GM18873 (cell line): ENCODE data around the gene ATP2A3.

Experiments
- ATAC-seq: cut with Tn5 transposase; IDR thresholded peaks from one replicate; pipeline ENCODE4 v1.9.1; 2021; ENCODE audit warnings: mild to moderate bottlenecking, moderate library complexity, moderate number of reproducible peaks; ENCODE audit not compliant: unreplicated experiment, low FRiP score

ATP2A3 gene

GRCh38 chr17:3964203-3965117 lies at the start of gene ATP2A3:
Gene ATP2A3, minus strand, starts transcription at chr17:3964437. Its CDS starts 146 bp downstream, at chr17:3964291.
- ATAC-seq, result no peak

- no peak for ATAC-seq
These were observed 46.5 kb upstream of the ATP2A3 start for GRCh38 chr17:4010754-4011153.

- no peak for ATAC-seq
These were observed 45.0 kb upstream of the ATP2A3 start for GRCh38 chr17:4009186-4009785.

- no peak for ATAC-seq
These were observed 44.4 kb upstream of the ATP2A3 start for GRCh38 chr17:4008441-4009185.

GRCh38 chr17:4008082-4008435 lies 43.8 kb upstream of the ATP2A3 start:
- no peak for ATAC-seq

GRCh38 chr17:4007346-4008081 lies 43.3 kb upstream of the ATP2A3 start:
- no peak for ATAC-seq

GRCh38 chr17:4006745-4007211 lies 42.5 kb upstream of the ATP2A3 start:
- ATAC-seq, result no peak

- ATAC-seq, result no peak
These were observed 41.9 kb upstream of the ATP2A3 start for GRCh38 chr17:4006165-4006589.

- no peak for ATAC-seq
These were observed 41.3 kb upstream of the ATP2A3 start for GRCh38 chr17:4005296-4006164.

GRCh38 chr17:4004517-4005295 lies 40.5 kb upstream of the ATP2A3 start:
- ATAC-seq, result no peak

- no peak for ATAC-seq
These were observed 39.5 kb upstream of the ATP2A3 start for GRCh38 chr17:4003501-4004421.

GRCh38 chr17:4003131-4003500 lies 38.9 kb upstream of the ATP2A3 start:
- ATAC-seq, result no peak

GRCh38 chr17:4001048-4001590 lies 36.9 kb upstream of the ATP2A3 start:
- ATAC-seq, result no peak

- ATAC-seq, result no peak
These were observed 34.2 kb upstream of the ATP2A3 start for GRCh38 chr17:3998436-3998835.

- ATAC-seq, result no peak
These were observed 30.8 kb upstream of the ATP2A3 start for GRCh38 chr17:3995067-3995466.

GRCh38 chr17:3994221-3994576 lies 30.0 kb upstream of the ATP2A3 start:
- ATAC-seq, result no peak

GRCh38 chr17:3993493-3994220 lies 29.4 kb upstream of the ATP2A3 start:
- ATAC-seq, result no peak
